ENCODE data around the gene ENDOD1. TPM values are rescaled to one million over a fixed set of nuclear protein-coding genes. Genes with fewer than 3 reads are reported as not detected.

The ENDOD1 gene
- total and polyA plus RNA-seq, 4 donors: 19.0 to 71.8 (median 52.8) TPM

- Histone ChIP-seq H3K27me3 (ENCODE audit: control insufficient read depth in 1 of 2, insufficient read depth in 2 of 2, low read length in 1 of 2) (no peaks in the 10 kb centered on the region), H3K4me3 (ENCODE audit: low read length in 2 of 2) (no peak overlapping the region), H3K9me3 (ENCODE audit: control insufficient read depth, low read length) (no peaks in the 10 kb centered on the region), H3K4me1 (ENCODE audit: control insufficient read depth in 1 of 2, insufficient read depth in 2 of 2, low read length in 2 of 2) (peaks cover 0 to 6% of the 10 kb centered on the region in 2 donors), H3K36me3 (ENCODE audit: control insufficient read depth in 1 of 2, insufficient read depth in 2 of 2, low read length in 1 of 2) (no peaks in the 10 kb centered on the region), H3K27ac (ENCODE audit: low read depth in 1 of 2, low read length in 2 of 2) (no peak overlapping the region)
- DNase-seq: no peak
- intact Hi-C loops (cut with DNase I): no loop called here
- no peak for ATAC-seq (ENCODE audit: low FRiP score)
- 52 to 53% methylated on average over 5 of the region's 5 CpGs for WGBS, 2 donors
Measured at GRCh38 chr11:95092549-95093324, 3.1 kb downstream of the ENDOD1 start.

DNA sequence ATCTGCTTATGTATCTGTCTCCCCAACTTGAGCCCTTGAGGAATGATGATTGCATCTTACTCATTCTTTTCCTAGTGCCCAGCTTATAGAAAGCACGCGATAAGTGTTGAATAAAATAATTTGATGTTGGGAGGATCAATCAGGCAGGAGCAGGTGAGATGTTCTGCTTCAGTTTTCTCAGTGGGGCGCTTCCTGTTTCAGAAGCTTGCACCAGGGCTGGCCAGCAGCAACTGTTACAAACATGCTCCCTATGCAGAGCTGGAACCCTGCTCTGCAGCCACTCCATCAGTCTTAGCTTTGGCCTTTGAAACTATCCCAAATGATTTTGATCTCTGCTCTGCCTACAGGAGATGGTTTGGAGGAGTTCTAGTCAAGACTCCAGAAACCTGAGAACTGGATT lies 3.9 kb downstream of the ENDOD1 start:
- no peaks in the 10 kb centered on the region for H3K36me3 ChIP-seq (ENCODE audit: control insufficient read depth in 1 of 2, insufficient read depth in 2 of 2, low read length in 1 of 2)
- H3K4me3 ChIP-seq (ENCODE audit: low read length in 2 of 2): no peak overlapping the region
- WGBS, 2 donors: 92 to 95% methylated on average over 3 of the region's 3 CpGs
- H3K4me1 ChIP-seq (ENCODE audit: control insufficient read depth in 1 of 2, insufficient read depth in 2 of 2, low read length in 2 of 2): peaks cover 0 to 6% of the 10 kb centered on the region in 2 donors
- no peaks in the 10 kb centered on the region for H3K9me3 ChIP-seq (ENCODE audit: control insufficient read depth, low read length)
- ATAC-seq (ENCODE audit: low FRiP score): no peak
- DNase-seq: no peak
- H3K27me3 ChIP-seq (ENCODE audit: control insufficient read depth in 1 of 2, insufficient read depth in 2 of 2, low read length in 1 of 2): no peaks in the 10 kb centered on the region
- intact Hi-C loops (cut with DNase I): no loop called here
- H3K27ac ChIP-seq (ENCODE audit: low read depth in 1 of 2, low read length in 2 of 2): no peak overlapping the region

DNA sequence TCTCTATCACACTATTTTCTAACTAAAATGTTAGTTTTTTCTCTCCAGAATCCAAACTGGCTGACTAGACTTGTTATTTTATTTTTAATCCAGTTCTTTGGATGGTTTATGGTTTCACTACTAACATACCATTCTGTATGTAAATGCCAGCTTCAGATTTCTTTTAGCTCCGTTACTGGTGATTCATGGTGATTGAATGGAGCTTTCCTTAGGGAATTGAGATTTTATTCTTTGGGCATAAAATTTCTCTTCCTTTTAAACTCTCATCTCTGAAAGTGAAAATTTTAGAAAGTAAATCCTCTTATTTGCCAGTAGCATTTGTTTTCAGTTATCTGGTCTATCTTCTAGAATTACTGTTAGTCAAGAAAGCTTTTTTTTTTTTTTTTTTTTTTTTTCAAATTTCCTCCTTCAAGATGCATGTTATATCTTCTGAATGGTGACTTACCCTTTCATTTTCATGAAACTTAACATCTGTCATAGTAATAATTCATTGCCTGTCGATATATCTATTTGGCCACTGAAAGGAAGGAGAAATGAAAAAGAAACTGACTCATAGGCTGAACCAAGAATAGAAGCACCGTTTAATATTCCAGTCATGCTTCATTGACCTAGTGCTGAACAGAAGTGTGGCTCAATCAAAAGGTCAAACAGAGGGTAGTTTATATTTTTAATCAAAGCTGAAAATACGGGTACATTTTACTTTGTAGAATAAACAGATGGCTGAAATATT lies 6.4 kb downstream of the ENDOD1 start:
- no peak overlapping the region for H3K27ac ChIP-seq (ENCODE audit: low read depth in 1 of 2, low read length in 2 of 2)
- H3K4me1 ChIP-seq (ENCODE audit: control insufficient read depth in 1 of 2, insufficient read depth in 2 of 2, low read length in 2 of 2): peaks cover 0 to 6% of the 10 kb centered on the region in 2 donors
- no peaks in the 10 kb centered on the region for H3K27me3 ChIP-seq (ENCODE audit: control insufficient read depth in 1 of 2, insufficient read depth in 2 of 2, low read length in 1 of 2)
- H3K9me3 ChIP-seq (ENCODE audit: control insufficient read depth, low read length): no peaks in the 10 kb centered on the region
- DNase-seq (no peak), ATAC-seq (ENCODE audit: low FRiP score) (no peak)
- intact Hi-C loops (cut with DNase I): loop anchor here in 1 of 2 donors (5.0 kb wide), 1 partner anchor 51 kb away; no protein-coding TSS in a partner anchor
- H3K36me3 ChIP-seq (ENCODE audit: control insufficient read depth in 1 of 2, insufficient read depth in 2 of 2, low read length in 1 of 2): no peaks in the 10 kb centered on the region
- no peak overlapping the region for H3K4me3 ChIP-seq (ENCODE audit: low read length in 2 of 2)
- 8 to 12% methylated on average over 4 of the region's 4 CpGs for WGBS, 2 donors

DNA sequence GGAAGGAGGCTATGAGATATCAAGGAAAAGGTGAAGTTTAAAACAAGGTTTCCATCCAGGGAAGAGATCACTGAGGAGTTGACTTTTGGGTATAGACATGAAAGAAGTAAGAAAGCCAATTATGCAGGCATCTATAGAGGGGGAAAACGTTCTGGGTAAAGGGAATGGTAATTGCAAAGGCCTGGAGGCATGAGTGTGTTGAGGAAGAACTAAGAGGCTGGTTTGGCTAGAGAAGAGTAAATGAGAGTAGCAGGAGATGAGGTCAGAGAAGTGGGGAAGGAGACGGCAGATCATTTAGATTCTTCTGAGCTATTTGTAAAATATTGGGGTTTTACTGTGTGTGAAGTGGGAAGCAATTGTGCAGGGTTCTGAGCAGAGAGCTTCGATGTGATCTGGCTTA lies 7.6 kb downstream of the ENDOD1 start:
- Histone ChIP-seq H3K4me1 (ENCODE audit: control insufficient read depth in 1 of 2, insufficient read depth in 2 of 2, low read length in 2 of 2) (peaks cover 0 to 6% of the 10 kb centered on the region in 2 donors), H3K9me3 (ENCODE audit: control insufficient read depth, low read length) (no peaks in the 10 kb centered on the region), H3K4me3 (ENCODE audit: low read length in 2 of 2) (no peak overlapping the region), H3K27me3 (ENCODE audit: control insufficient read depth in 1 of 2, insufficient read depth in 2 of 2, low read length in 1 of 2) (no peaks in the 10 kb centered on the region), H3K36me3 (ENCODE audit: control insufficient read depth in 1 of 2, insufficient read depth in 2 of 2, low read length in 1 of 2) (no peaks in the 10 kb centered on the region), H3K27ac (ENCODE audit: low read depth in 1 of 2, low read length in 2 of 2) (no peak overlapping the region)
- no peak for DNase-seq
- 72 to 78% methylated on average over 3 of the region's 3 CpGs for WGBS, 2 donors
- no peak for ATAC-seq (ENCODE audit: low FRiP score)
- intact Hi-C loops (cut with DNase I): loop anchor here in 1 of 2 donors (5.0 kb wide), 1 partner anchor 50 kb away; no protein-coding TSS in a partner anchor

- WGBS, 2 donors: 91 to 94% methylated on average over 3 of the region's 3 CpGs
- ATAC-seq (ENCODE audit: low FRiP score) (no peak), DNase-seq (no peak)
- Histone ChIP-seq H3K36me3 (ENCODE audit: control insufficient read depth in 1 of 2, insufficient read depth in 2 of 2, low read length in 1 of 2) (no peaks in the 10 kb centered on the region), H3K4me1 (ENCODE audit: control insufficient read depth in 1 of 2, insufficient read depth in 2 of 2, low read length in 2 of 2) (peaks cover 0 to 6% of the 10 kb centered on the region in 2 donors), H3K27ac (ENCODE audit: low read depth in 1 of 2, low read length in 2 of 2) (no peak overlapping the region), H3K9me3 (ENCODE audit: control insufficient read depth, low read length) (no peaks in the 10 kb centered on the region), H3K27me3 (ENCODE audit: control insufficient read depth in 1 of 2, insufficient read depth in 2 of 2, low read length in 1 of 2) (no peaks in the 10 kb centered on the region), H3K4me3 (ENCODE audit: low read length in 2 of 2) (no peak overlapping the region)
- intact Hi-C loops (cut with DNase I): loop anchor here in 1 of 2 donors (5.0 kb wide), 1 partner anchor 48 kb away; no protein-coding TSS in a partner anchor
Measured at GRCh38 chr11:95098826-95099225, 9.2 kb downstream of the ENDOD1 start.

DNA sequence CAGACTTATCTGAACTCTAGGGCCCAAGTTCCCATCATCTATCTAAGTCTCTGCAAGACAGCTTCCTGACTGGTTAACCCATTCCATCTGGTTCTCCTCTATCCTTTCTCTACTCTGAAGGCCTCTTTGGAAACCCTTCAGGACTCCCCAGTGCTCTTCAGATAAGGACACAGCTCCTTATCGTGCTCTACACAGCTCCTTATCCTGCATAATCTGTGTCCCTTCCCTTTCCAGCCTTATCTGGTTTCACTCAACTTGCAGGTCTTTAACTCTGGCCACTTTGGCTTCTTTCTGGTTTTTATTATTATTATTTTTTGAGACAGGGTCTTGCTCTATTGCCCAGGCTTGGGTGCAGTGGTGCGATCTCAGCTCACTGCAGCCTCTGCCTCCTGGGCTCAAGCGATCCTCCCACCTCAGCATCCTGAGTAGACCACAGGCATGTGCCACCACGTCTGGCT lies 10.6 kb downstream of the ENDOD1 start:
- no peak overlapping the region for H3K4me3 ChIP-seq (ENCODE audit: low read length in 2 of 2)
- no peak overlapping the region for H3K27ac ChIP-seq (ENCODE audit: low read depth in 1 of 2, low read length in 2 of 2)
- WGBS, 2 donors: 95% methylated on average over 4 of the region's 4 CpGs
- peaks cover 0 to 4% of the 10 kb centered on the region in 2 donors for H3K4me1 ChIP-seq (ENCODE audit: control insufficient read depth in 1 of 2, insufficient read depth in 2 of 2, low read length in 2 of 2)
- H3K36me3 ChIP-seq (ENCODE audit: control insufficient read depth in 1 of 2, insufficient read depth in 2 of 2, low read length in 1 of 2): no peaks in the 10 kb centered on the region
- no peaks in the 10 kb centered on the region for H3K9me3 ChIP-seq (ENCODE audit: control insufficient read depth, low read length)
- H3K27me3 ChIP-seq (ENCODE audit: control insufficient read depth in 1 of 2, insufficient read depth in 2 of 2, low read length in 1 of 2): no peaks in the 10 kb centered on the region
- intact Hi-C loops (cut with DNase I): no loop called here
- ATAC-seq (ENCODE audit: low FRiP score) (no peak), DNase-seq (no peak)

DNA sequence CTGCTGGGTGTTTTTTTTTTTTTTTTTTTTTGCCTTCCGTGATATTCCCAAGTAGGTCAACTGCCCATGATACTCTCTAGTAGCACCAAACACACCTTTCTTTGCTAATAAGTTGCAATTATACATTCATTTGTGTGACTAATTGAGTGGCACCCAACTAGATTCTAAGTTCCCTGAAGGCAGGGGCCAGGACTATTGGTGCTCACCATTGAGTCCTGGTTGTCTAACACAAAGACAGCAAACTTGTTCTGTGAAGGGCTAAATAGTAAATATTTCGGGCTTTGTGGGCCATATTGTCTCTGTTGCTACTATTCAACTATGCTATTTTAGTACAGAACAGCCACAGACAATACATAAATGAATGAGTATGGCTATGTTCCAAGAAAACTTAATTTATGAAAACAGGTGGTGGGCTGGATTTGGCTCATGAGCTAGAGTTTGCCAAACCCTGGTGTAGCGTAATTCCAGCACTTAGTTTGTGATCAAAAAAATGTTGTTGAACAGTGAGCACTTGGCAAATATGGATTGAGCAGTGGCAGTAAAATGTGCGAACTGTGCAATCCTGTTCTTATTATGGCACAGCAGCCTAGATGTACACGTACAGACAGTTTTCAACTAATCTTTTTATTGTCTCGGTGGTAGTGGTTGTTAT lies 11.3 kb downstream of the ENDOD1 start:
- intact Hi-C loops (cut with DNase I): no loop called here
- DNase-seq (no peak), ATAC-seq (ENCODE audit: low FRiP score) (no peak)
- no peaks in the 10 kb centered on the region for H3K9me3 ChIP-seq (ENCODE audit: control insufficient read depth, low read length)
- H3K4me3 ChIP-seq (ENCODE audit: low read length in 2 of 2): no peak overlapping the region
- no peak overlapping the region for H3K27ac ChIP-seq (ENCODE audit: low read depth in 1 of 2, low read length in 2 of 2)
- no peaks in the 10 kb centered on the region for H3K4me1 ChIP-seq (ENCODE audit: control insufficient read depth in 1 of 2, insufficient read depth in 2 of 2, low read length in 2 of 2)
- no peaks in the 10 kb centered on the region for H3K27me3 ChIP-seq (ENCODE audit: control insufficient read depth in 1 of 2, insufficient read depth in 2 of 2, low read length in 1 of 2)
- H3K36me3 ChIP-seq (ENCODE audit: control insufficient read depth in 1 of 2, insufficient read depth in 2 of 2, low read length in 1 of 2): no peaks in the 10 kb centered on the region
- 91 to 92% methylated on average over 6 of the region's 6 CpGs for WGBS, 2 donors

GRCh38 chr11:95101935-95102334 lies 12.3 kb downstream of the ENDOD1 start:
- intact Hi-C loops (cut with DNase I): no loop called here
- ATAC-seq (ENCODE audit: low FRiP score): no peak
- DNase-seq: no peak
- H3K4me1 ChIP-seq (ENCODE audit: control insufficient read depth in 1 of 2, insufficient read depth in 2 of 2, low read length in 2 of 2): no peaks in the 10 kb centered on the region
- WGBS, 2 donors: 79 to 86% methylated on average over 1 of the region's 1 CpG
- H3K27me3 ChIP-seq (ENCODE audit: control insufficient read depth in 1 of 2, insufficient read depth in 2 of 2, low read length in 1 of 2): no peaks in the 10 kb centered on the region
- H3K4me3 ChIP-seq (ENCODE audit: low read length in 2 of 2): no peak overlapping the region
- no peak overlapping the region for H3K27ac ChIP-seq (ENCODE audit: low read depth in 1 of 2, low read length in 2 of 2)
- H3K9me3 ChIP-seq (ENCODE audit: control insufficient read depth, low read length): no peaks in the 10 kb centered on the region
- no peaks in the 10 kb centered on the region for H3K36me3 ChIP-seq (ENCODE audit: control insufficient read depth in 1 of 2, insufficient read depth in 2 of 2, low read length in 1 of 2)

Measured in aorta (tissue), 5 donors.